PFSK-1 (cell line): Measurements from ENCODE around the gene DDX10.
A peak's percentile ranks its signal among the peaks of the same experiment; 100 is the strongest.

Experiments used
- REST ChIP-seq, 2 experiments: IDR thresholded peaks; 2 replicates each; pipeline versions ENCODE4 v1.6.1 to v1.8.0; 2011 to 2012; ENCODE audit warnings: low read depth in 2 of 2, low read length in 2 of 2, control low read depth in 1 of 2, inconsistent platforms in 1 of 2, mild to moderate bottlenecking in 1 of 2, moderate library complexity in 1 of 2; ENCODE audit not compliant: insufficient read depth in 1 of 2
- SIN3A ChIP-seq: IDR thresholded peaks from 2 replicates; pipeline ENCODE4 v1.6.1; 2012; ENCODE audit warnings: mild to moderate bottlenecking, low read length, moderate library complexity, borderline replicate concordance; ENCODE audit not compliant: insufficient read depth
- TAF1 ChIP-seq: IDR thresholded peaks from 2 replicates; pipeline ENCODE4 v1.6.1; 2012; ENCODE audit warnings: low read length, control low read depth, borderline replicate concordance; ENCODE audit not compliant: insufficient read depth

- TF ChIP-seq TAF1 (no peak), SIN3A (0 out of 2 replicates have a peak, but pooled peaks have one; percentile 67), REST (IDR thresholded peaks at IDR 0.05; ENCODE audit: insufficient read depth in 1 of 2, low read depth in 2 of 2, low read length in 2 of 2) (no peak)
Measured at GRCh38 chr11:108664730-108665525, at the start of gene DDX10.
